Gastrocnemius medialis (tissue), 4 donors: Measurements from ENCODE around the gene FOSL2.

Experiments used
- POLR2A ChIP-seq, 2 donors: fragments of 450-650 bp; IDR thresholded peaks; one replicate each; pipeline ENCODE4 v1.6.1; 2017; ENCODE audit warnings: antibody characterized with exemption in 2 of 2, mild to moderate bottlenecking in 2 of 2, moderate library complexity in 2 of 2
- TF ChIP-seq, protein P1 (sequence below), 5 experiments: fragments of 450-650 bp in 3 of 5; fragments of 200-600 bp in 2 of 5; sonication (generic) in 2 of 5; IDR thresholded peaks in 4 of 5; conservative IDR thresholded peaks in 1 of 5; 1 replicate in 4 of 5; 2 replicates in 1 of 5; pipeline ENCODE4 v1.5.1; 2016 to 2019; ENCODE audit warnings: antibody characterized with exemption in 5 of 5, mild to moderate bottlenecking in 3 of 5, moderate library complexity in 3 of 5

DNA sequence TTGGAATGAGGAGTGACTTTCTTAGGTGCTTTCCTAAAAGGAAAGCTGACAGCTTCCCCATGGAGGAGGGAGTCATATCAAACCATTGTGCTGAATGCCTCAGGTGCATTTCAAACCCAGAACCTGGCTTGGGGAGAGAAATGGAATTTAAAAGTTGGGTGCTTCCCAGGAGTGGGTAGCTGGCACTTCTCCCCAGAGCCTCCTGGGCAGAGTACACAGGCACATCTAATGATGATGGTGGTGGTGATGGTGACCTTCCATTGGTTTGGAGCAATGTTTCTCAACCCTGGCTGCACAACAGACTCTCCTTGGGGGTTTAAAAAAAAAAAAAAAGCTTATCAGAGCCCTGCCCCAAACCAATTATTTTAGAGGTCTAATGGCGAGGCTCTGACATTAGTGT, 8.3 kb downstream of the FOSL2 start:
- TF ChIP-seq, protein P1, sequence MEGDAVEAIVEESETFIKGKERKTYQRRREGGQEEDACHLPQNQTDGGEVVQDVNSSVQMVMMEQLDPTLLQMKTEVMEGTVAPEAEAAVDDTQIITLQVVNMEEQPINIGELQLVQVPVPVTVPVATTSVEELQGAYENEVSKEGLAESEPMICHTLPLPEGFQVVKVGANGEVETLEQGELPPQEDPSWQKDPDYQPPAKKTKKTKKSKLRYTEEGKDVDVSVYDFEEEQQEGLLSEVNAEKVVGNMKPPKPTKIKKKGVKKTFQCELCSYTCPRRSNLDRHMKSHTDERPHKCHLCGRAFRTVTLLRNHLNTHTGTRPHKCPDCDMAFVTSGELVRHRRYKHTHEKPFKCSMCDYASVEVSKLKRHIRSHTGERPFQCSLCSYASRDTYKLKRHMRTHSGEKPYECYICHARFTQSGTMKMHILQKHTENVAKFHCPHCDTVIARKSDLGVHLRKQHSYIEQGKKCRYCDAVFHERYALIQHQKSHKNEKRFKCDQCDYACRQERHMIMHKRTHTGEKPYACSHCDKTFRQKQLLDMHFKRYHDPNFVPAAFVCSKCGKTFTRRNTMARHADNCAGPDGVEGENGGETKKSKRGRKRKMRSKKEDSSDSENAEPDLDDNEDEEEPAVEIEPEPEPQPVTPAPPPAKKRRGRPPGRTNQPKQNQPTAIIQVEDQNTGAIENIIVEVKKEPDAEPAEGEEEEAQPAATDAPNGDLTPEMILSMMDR (IDR thresholded peaks at IDR 0.05 in 4 of 5, conservative IDR thresholded peaks at IDR 0.05 in 1 of 5) = no peak
- no peak for TF ChIP-seq POLR2A (IDR thresholded peaks at IDR 0.05)
